Measurements from ENCODE around the gene GPR18.
"Not testable (repeated sequence)": the region's sequence is repeated elsewhere in the genome, so short reads cannot be mapped to it uniquely, and the experiment has no call there.

GPR18 gene

GRCh38 chr13:99265162-99265800, 7.1 kb upstream of the GPR18 start:
- DNase-seq = no peak

- no peak for DNase-seq
These were observed 5.9 kb upstream of the GPR18 start for GRCh38 chr13:99264051-99264450.

GRCh38 chr13:99263126-99263785, 5.1 kb upstream of the GPR18 start:
- no peak for DNase-seq

GRCh38 chr13:99261059-99261458, 2.9 kb upstream of the GPR18 start:
- DNase-seq = no peak

- no peak for DNase-seq
These were observed 2.0 kb upstream of the GPR18 start for GRCh38 chr13:99260216-99260615.

- no peak for DNase-seq
These were observed 767 bp upstream of the GPR18 start for GRCh38 chr13:99258946-99259345.

- DNase-seq = no peak
These were observed 888 bp downstream of the GPR18 start for GRCh38 chr13:99257291-99257690.

- DNase-seq = no peak
These were observed 1.5 kb downstream of the GPR18 start for GRCh38 chr13:99256709-99257108.

- no peak for DNase-seq
These were observed 1.9 kb downstream of the GPR18 start for GRCh38 chr13:99256283-99256682.

GRCh38 chr13:99255271-99255670, 2.9 kb downstream of the GPR18 start:
- DNase-seq = no peak

- DNase-seq = no peak
These were observed 3.3 kb downstream of the GPR18 start for GRCh38 chr13:99254830-99255229.

- no peak for DNase-seq
These were observed 6.3 kb downstream of the GPR18 start for GRCh38 chr13:99251921-99252320.

GRCh38 chr13:99250982-99251825, 7.0 kb downstream of the GPR18 start:
- no peak for DNase-seq

- not testable (repeated sequence) for DNase-seq
These were observed 8.6 kb downstream of the GPR18 start for GRCh38 chr13:99249606-99250005.

GRCh38 chr13:99249178-99249577, 9.0 kb downstream of the GPR18 start:
- DNase-seq = not testable (repeated sequence)

- DNase-seq = no peak
These were observed 12.1 kb downstream of the GPR18 start for GRCh38 chr13:99246100-99246499.

- no peak for DNase-seq
These were observed 20.1 kb downstream of the GPR18 start for GRCh38 chr13:99237981-99238662.

GRCh38 chr13:99231721-99232120, 26.5 kb downstream of the GPR18 start:
- no peak for DNase-seq

- DNase-seq = no peak
These were observed 27.2 kb downstream of the GPR18 start for GRCh38 chr13:99230991-99231390.

GRCh38 chr13:99230588-99230987, 27.6 kb downstream of the GPR18 start:
- not testable (repeated sequence) for DNase-seq

- no peak for DNase-seq
These were observed 29.2 kb downstream of the GPR18 start for GRCh38 chr13:99228737-99229691.

Measured in 8988T (cell line).